OCI-LY3 (cell line): Measurements from ENCODE around the gene SULT2A1.

ENCODE experiments used
- CTCF ChIP-seq: fragments of 200-600, 300-600 bp; sonication (generic); IDR thresholded peaks from 2 replicates; pipeline ENCODE4 v1.5.1; 2014; ENCODE audit warnings: antibody characterized with exemption, low read length, low read depth
- EZH2phosphoT487 ChIP-seq: fragments of 200-600 bp; shearing (Covaris generic); IDR thresholded peaks from 2 replicates; pipeline ENCODE4 v1.6.1; 2018; ENCODE audit warnings: antibody characterized with exemption, mixed run types, low read depth

GRCh38 chr19:47832723-47833122 is 53.4 kb downstream of the SULT2A1 start:
- TF ChIP-seq CTCF (no peak), EZH2phosphoT487 (no peak)
